ENCODE measurements around the gene BPIFB1. TPM values are rescaled to one million over a fixed set of nuclear protein-coding genes. Genes with fewer than 3 reads are reported as not detected.

The BPIFB1 gene
- total RNA-seq, 4 donors from 2014 or later = not detected

GRCh38 chr20:33276303-33277113 is 6.5 kb upstream of the BPIFB1 start:
- H3K36me3 ChIP-seq = no peaks in the 10 kb centered on the region
- intact Hi-C loops (cut with DNase I) = no loop called here
- no peak overlapping the region for H3K4me3 ChIP-seq (replicated peaks in 1 of 3)
- H3K4me1 ChIP-seq = peaks cover 14 to 20% of the 10 kb centered on the region in 2 donors
- no peaks in the 10 kb centered on the region for H3K9me3 ChIP-seq
- no peaks in the 10 kb centered on the region for H3K27me3 ChIP-seq
- TF ChIP-seq POLR2A (IDR thresholded peaks at IDR 0.05) = no peak
- TF ChIP-seq CTCF (IDR thresholded peaks at IDR 0.05) = no peak
- 83 to 87% methylated on average over 11 to 12 of the region's 12 CpGs for WGBS, 2 donors
- DNase-seq = no peak
- no peak overlapping the region for H3K27ac ChIP-seq

- WGBS, 2 donors = 73% methylated on average over 13 of the region's 13 CpGs
- Histone ChIP-seq H3K36me3 (no peaks in the 10 kb centered on the region), H3K27me3 (no peaks in the 10 kb centered on the region), H3K27ac (no peak overlapping the region), H3K4me1 (peaks cover 16 to 24% of the 10 kb centered on the region in 2 donors), H3K4me3 (replicated peaks in 1 of 3) (no peak overlapping the region), H3K9me3 (no peaks in the 10 kb centered on the region)
- DNase-seq = no peak
- intact Hi-C loops (cut with DNase I) = no loop called here
- TF ChIP-seq CTCF (IDR thresholded peaks at IDR 0.05) = no peak
- TF ChIP-seq POLR2A (IDR thresholded peaks at IDR 0.05) = no peak
These were observed 5.3 kb upstream of the BPIFB1 start for GRCh38 chr20:33277471-33278441.

GRCh38 chr20:33278700-33279099 is 4.3 kb upstream of the BPIFB1 start:
- intact Hi-C loops (cut with DNase I) = no loop called here
- no peaks in the 10 kb centered on the region for H3K9me3 ChIP-seq
- TF ChIP-seq POLR2A (IDR thresholded peaks at IDR 0.05) (no peak), CTCF (IDR thresholded peaks at IDR 0.05) (no peak)
- no peak for DNase-seq
- no peaks in the 10 kb centered on the region for H3K36me3 ChIP-seq
- H3K4me1 ChIP-seq = peaks cover 16 to 24% of the 10 kb centered on the region in 2 donors
- WGBS, 2 donors = 75 to 87% methylated on average over 3 of the region's 3 CpGs
- H3K27ac ChIP-seq = no peak overlapping the region
- H3K4me3 ChIP-seq (replicated peaks in 1 of 3) = no peak overlapping the region
- H3K27me3 ChIP-seq = no peaks in the 10 kb centered on the region

GRCh38 chr20:33279261-33279910 is 3.6 kb upstream of the BPIFB1 start:
- Histone ChIP-seq H3K27ac (no peak overlapping the region), H3K36me3 (no peaks in the 10 kb centered on the region), H3K4me3 (replicated peaks in 1 of 3) (no peak overlapping the region), H3K9me3 (no peaks in the 10 kb centered on the region), H3K27me3 (no peaks in the 10 kb centered on the region), H3K4me1 (peaks cover 16 to 24% of the 10 kb centered on the region in 2 donors)
- WGBS, 2 donors = 35 to 42% methylated on average over 6 of the region's 6 CpGs
- DNase-seq = peak; percentile 65 to 73
- TF ChIP-seq CTCF (IDR thresholded peaks at IDR 0.05) = peak in 1 of 6 experiments; percentile 35
- no peak for TF ChIP-seq POLR2A (IDR thresholded peaks at IDR 0.05)
- intact Hi-C loops (cut with DNase I) = no loop called here

Data from thyroid gland (tissue), 4 donors.